ENCODE data around the gene NKAIN2.

Gene NKAIN2

GRCh38 chr6:123810214-123810613 is 6.5 kb downstream of the NKAIN2 start:
- DNase-seq: peak; percentile 33

- DNase-seq: no peak
Measured at GRCh38 chr6:123810948-123811347, 7.3 kb downstream of the NKAIN2 start.

- no peak for DNase-seq
Measured at GRCh38 chr6:123811378-123811777, 7.7 kb downstream of the NKAIN2 start.

GRCh38 chr6:123812621-123813020 is 9.0 kb downstream of the NKAIN2 start:
- DNase-seq: no peak

GRCh38 chr6:123821112-123821511 is 17.4 kb downstream of the NKAIN2 start:
- DNase-seq: peak; percentile 48

GRCh38 chr6:123829302-123829953 is 25.8 kb downstream of the NKAIN2 start:
- no peak for DNase-seq

GRCh38 chr6:123830120-123830519 is 26.5 kb downstream of the NKAIN2 start:
- no peak for DNase-seq

GRCh38 chr6:123838505-123839234 is 35.0 kb downstream of the NKAIN2 start:
- DNase-seq: peak; percentile 27

GRCh38 chr6:123841067-123841896 is 37.6 kb downstream of the NKAIN2 start:
- peak; percentile 14 for DNase-seq

- DNase-seq: no peak
Measured at GRCh38 chr6:123844011-123844410, 40.3 kb downstream of the NKAIN2 start.

- no peak for DNase-seq
Measured at GRCh38 chr6:123848347-123848746, 44.7 kb downstream of the NKAIN2 start.

- no peak for DNase-seq
Measured at GRCh38 chr6:123849406-123849805, 45.7 kb downstream of the NKAIN2 start.

GRCh38 chr6:123850555-123850954 is 46.9 kb downstream of the NKAIN2 start:
- no peak for DNase-seq

- no peak for DNase-seq
Measured at GRCh38 chr6:123854201-123854600, 50.5 kb downstream of the NKAIN2 start.

GRCh38 chr6:123855506-123855905 is 51.8 kb downstream of the NKAIN2 start:
- no peak for DNase-seq

GRCh38 chr6:123859291-123859690 is 55.6 kb downstream of the NKAIN2 start:
- no peak for DNase-seq

- no peak for DNase-seq
Measured at GRCh38 chr6:123869334-123869733, 65.7 kb downstream of the NKAIN2 start.

- DNase-seq: no peak
Measured at GRCh38 chr6:123873974-123874373, 70.3 kb downstream of the NKAIN2 start.

- no peak for DNase-seq
Measured at GRCh38 chr6:123875784-123876183, 72.1 kb downstream of the NKAIN2 start.

GRCh38 chr6:123879749-123880148 is 76.1 kb downstream of the NKAIN2 start:
- DNase-seq: no peak

- no peak for DNase-seq
Measured at GRCh38 chr6:123888771-123889513, 85.3 kb downstream of the NKAIN2 start.

- no peak for DNase-seq
Measured at GRCh38 chr6:123895346-123895745, 91.7 kb downstream of the NKAIN2 start.

- DNase-seq: no peak
Measured at GRCh38 chr6:123895806-123896205, 92.1 kb downstream of the NKAIN2 start.
